ENCODE measurements around the gene EIF4A2.

Gene EIF4A2

DNA sequence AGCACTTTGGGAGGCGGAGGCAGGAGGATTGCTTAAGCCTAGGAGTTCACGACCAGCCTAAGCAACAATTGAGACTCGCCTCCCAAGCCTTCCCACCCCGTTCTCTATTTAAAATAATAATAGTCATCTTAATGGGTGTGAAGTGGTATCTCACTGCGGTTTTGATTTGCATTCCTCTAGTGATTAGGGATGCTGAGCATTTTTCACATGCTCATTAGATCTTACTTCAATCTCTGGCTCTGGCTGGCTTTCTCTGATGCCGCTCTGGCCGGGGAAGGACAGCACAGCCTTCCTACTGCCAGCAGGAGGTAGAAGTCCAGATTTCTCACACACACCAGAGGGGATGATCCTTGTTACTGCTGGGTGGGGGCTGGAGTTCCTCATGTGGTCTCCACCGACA is 7.4 kb upstream of the EIF4A2 start:
- TF ChIP-seq, protein P1, sequence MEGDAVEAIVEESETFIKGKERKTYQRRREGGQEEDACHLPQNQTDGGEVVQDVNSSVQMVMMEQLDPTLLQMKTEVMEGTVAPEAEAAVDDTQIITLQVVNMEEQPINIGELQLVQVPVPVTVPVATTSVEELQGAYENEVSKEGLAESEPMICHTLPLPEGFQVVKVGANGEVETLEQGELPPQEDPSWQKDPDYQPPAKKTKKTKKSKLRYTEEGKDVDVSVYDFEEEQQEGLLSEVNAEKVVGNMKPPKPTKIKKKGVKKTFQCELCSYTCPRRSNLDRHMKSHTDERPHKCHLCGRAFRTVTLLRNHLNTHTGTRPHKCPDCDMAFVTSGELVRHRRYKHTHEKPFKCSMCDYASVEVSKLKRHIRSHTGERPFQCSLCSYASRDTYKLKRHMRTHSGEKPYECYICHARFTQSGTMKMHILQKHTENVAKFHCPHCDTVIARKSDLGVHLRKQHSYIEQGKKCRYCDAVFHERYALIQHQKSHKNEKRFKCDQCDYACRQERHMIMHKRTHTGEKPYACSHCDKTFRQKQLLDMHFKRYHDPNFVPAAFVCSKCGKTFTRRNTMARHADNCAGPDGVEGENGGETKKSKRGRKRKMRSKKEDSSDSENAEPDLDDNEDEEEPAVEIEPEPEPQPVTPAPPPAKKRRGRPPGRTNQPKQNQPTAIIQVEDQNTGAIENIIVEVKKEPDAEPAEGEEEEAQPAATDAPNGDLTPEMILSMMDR (IDR thresholded peaks at IDR 0.05; ENCODE audit: low read length): peak; percentile 20; the same call in 1 of the 2 replicates
- no peak for TF ChIP-seq EZH2 (IDR thresholded peaks at IDR 0.05; ENCODE audit: borderline replicate concordance, low read length)
- Histone ChIP-seq H3K79me2 (ENCODE audit: insufficient read depth, low read length) (no peaks in the 10 kb centered on the region), H3K4me1 (ENCODE audit: insufficient read depth, low read length, severe bottlenecking) (peaks cover 37% of the 10 kb centered on the region), H3K27ac (ENCODE audit: low read depth, low read length, poor library complexity, severe bottlenecking) (no peak overlapping the region), H3K27me3 (ENCODE audit: insufficient read depth, low read length) (no peaks in the 10 kb centered on the region), H3K4me2 (ENCODE audit: low read length) (no peak overlapping the region), H4K20me1 (ENCODE audit: insufficient read depth, low read length) (no peaks in the 10 kb centered on the region), H3K36me3 (ENCODE audit: insufficient read depth, low read length) (no peaks in the 10 kb centered on the region; the same call in 1 of the 2 replicates), H3K9ac (ENCODE audit: low read length) (no peak overlapping the region), H3K9me2 (ENCODE audit: low read depth, low read length) (no peaks in the 10 kb centered on the region), H3K9me3 (ENCODE audit: low read length) (no peaks in the 10 kb centered on the region), H3K4me3 (ENCODE audit: low read depth, low read length, poor library complexity, severe bottlenecking) (no peak overlapping the region), H3F3A (ENCODE audit: insufficient read depth, low read length) (no peaks in the 10 kb centered on the region), H2AFZ (ENCODE audit: low read length) (no peak overlapping the region)

DNA sequence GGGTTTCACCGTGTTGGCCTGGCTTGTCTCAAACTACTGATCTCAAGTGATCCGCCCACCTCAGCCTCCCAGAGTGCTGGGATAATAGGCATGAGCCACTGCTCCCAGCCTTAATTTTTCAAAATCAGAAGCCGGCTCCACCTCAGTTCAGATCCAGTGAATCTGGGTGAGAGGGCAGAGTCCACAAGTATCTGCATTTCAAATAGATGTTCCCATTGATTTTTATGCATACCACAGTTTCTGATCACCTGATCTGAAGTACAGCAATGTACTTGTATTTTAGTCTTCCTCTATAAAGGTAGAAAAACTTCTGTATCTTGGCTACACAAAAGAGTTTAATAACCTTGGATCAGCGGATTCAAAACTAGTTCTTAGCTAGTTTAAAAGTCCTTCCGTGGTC is 4.2 kb upstream of the EIF4A2 start:
- peaks cover 8% of the 10 kb centered on the region for H3K36me3 ChIP-seq (ENCODE audit: insufficient read depth, low read length)
- H3K27me3 ChIP-seq (ENCODE audit: insufficient read depth, low read length): no peaks in the 10 kb centered on the region
- H3K9me2 ChIP-seq (ENCODE audit: low read depth, low read length): no peaks in the 10 kb centered on the region
- no peak overlapping the region for H3K27ac ChIP-seq (ENCODE audit: low read depth, low read length, poor library complexity, severe bottlenecking)
- no peak for TF ChIP-seq EZH2 (IDR thresholded peaks at IDR 0.05; ENCODE audit: borderline replicate concordance, low read length)
- TF ChIP-seq, protein P1 (IDR thresholded peaks at IDR 0.05; ENCODE audit: low read length): no peak
- H2AFZ ChIP-seq (ENCODE audit: low read length): no peak overlapping the region
- H3K9me3 ChIP-seq (ENCODE audit: low read length): no peaks in the 10 kb centered on the region
- no peak overlapping the region for H3K4me2 ChIP-seq (ENCODE audit: low read length)
- peaks cover 19% of the 10 kb centered on the region for H3K4me1 ChIP-seq (ENCODE audit: insufficient read depth, low read length, severe bottlenecking)
- peaks cover 8% of the 10 kb centered on the region for H3K79me2 ChIP-seq (ENCODE audit: insufficient read depth, low read length)
- H3K9ac ChIP-seq (ENCODE audit: low read length): no peak overlapping the region
- H3F3A ChIP-seq (ENCODE audit: insufficient read depth, low read length): peaks cover under 1% of the 10 kb centered on the region; the same call in 1 of the 2 replicates
- H3K4me3 ChIP-seq (ENCODE audit: low read depth, low read length, poor library complexity, severe bottlenecking): no peak overlapping the region
- H4K20me1 ChIP-seq (ENCODE audit: insufficient read depth, low read length): no peaks in the 10 kb centered on the region

DNA sequence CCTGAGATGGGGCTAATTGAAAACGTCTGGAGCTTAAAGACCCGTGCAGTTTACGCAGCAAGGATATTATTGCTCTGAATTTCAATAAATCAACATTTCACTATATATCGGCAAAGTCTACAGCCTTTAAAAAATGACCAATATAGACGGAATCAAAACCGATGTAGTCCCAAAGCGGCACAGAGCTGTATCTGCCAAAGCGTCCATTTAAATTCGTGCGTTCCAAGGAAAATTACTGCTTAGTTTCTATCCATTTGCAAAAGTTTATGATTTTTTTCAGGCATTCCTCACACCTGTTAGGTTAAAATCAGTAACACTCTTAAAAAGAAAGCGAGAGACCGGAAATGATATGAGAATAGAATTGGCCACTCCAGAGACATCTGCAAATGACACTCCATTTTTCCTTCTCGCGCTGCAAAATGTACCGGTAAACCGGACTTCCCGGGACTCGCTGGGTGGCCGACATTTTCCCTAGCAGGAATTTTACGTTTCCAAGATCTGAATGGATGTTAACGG is 777 bp upstream of the EIF4A2 start:
- H3K9ac ChIP-seq (ENCODE audit: low read length): peak overlapping the region; percentile 97
- peak overlapping the region; percentile 75 for H3K4me3 ChIP-seq (ENCODE audit: low read depth, low read length, poor library complexity, severe bottlenecking)
- peaks cover 35% of the 10 kb centered on the region for H3F3A ChIP-seq (ENCODE audit: insufficient read depth, low read length)
- H3K27me3 ChIP-seq (ENCODE audit: insufficient read depth, low read length): no peaks in the 10 kb centered on the region
- H3K36me3 ChIP-seq (ENCODE audit: insufficient read depth, low read length): peaks cover 42% of the 10 kb centered on the region
- no peak for TF ChIP-seq EZH2 (IDR thresholded peaks at IDR 0.05; ENCODE audit: borderline replicate concordance, low read length)
- peaks cover 11% of the 10 kb centered on the region; the same call in 1 of the 2 replicates for H4K20me1 ChIP-seq (ENCODE audit: insufficient read depth, low read length)
- no peaks in the 10 kb centered on the region for H3K9me3 ChIP-seq (ENCODE audit: low read length)
- peaks cover 40% of the 10 kb centered on the region for H3K4me1 ChIP-seq (ENCODE audit: insufficient read depth, low read length, severe bottlenecking)
- peak overlapping the region; percentile 73; the same call in 1 of the 2 replicates for H2AFZ ChIP-seq (ENCODE audit: low read length)
- H3K9me2 ChIP-seq (ENCODE audit: low read depth, low read length): no peaks in the 10 kb centered on the region
- peak overlapping the region; percentile 96 for H3K27ac ChIP-seq (ENCODE audit: low read depth, low read length, poor library complexity, severe bottlenecking)
- peaks cover 27% of the 10 kb centered on the region for H3K79me2 ChIP-seq (ENCODE audit: insufficient read depth, low read length)
- peak overlapping the region; percentile 84 for H3K4me2 ChIP-seq (ENCODE audit: low read length)
